HG02610 (cell line): ENCODE measurements around the gene IL22RA1.

ENCODE experiments used
- ATAC-seq: cut with Tn5 transposase; IDR thresholded peaks from one replicate; pipeline ENCODE4 v1.9.1; 2021; ENCODE audit warnings: mild to moderate bottlenecking, moderate library complexity; ENCODE audit not compliant: unreplicated experiment

The IL22RA1 gene

DNA sequence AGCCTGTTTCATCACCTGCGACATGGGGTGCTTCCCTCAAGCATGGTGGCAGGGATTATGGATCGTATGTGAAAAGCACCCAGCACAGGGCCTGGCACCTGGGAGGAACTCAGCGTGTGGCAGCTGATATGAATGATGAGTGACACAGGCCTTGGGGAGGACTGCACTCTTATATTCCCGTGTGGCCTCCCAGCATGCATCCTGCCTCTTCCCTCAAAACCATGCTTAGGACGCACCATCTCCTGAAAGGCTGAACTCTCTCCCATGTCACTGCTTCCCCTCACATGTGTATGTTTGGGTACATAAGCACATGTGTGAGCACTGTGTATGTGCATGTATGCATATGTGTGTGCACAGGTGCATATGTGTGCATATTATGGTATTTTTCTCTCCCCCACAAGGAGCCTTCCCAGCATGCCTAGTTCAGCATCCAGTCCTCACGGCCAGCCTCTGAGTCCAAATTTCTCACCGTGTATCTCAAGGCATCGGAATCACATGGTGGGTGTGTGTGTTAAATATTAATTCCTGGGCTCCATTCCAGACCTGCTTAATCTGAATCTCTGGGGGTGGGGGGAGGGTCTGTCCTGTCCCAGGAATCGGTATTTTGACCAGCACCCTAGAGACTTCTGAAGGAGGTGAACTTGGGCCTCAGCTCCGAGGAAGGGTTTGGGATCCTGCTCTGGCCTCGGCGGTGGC, 43.8 kb downstream of the IL22RA1 start:
- ATAC-seq = no peak

DNA sequence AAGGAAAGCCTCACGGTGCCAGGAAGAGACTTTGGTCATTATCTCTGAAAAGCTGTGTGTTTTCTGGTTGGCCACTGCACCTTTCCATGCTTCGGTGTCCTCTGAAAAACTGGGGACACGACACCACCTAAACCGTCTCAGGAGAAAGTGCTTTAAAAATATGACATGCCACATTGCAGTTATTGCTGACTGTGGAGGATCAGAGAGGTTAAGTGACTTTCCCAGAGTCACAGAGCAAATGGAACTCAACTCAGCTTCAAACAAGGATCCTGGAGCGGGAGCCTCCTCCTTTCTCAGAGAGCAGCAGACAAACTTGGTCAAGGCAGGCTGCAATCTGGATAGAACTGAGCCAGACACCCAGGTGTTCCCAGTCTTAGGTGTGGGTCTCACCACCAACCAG, 44.8 kb downstream of the IL22RA1 start:
- no peak for ATAC-seq

DNA sequence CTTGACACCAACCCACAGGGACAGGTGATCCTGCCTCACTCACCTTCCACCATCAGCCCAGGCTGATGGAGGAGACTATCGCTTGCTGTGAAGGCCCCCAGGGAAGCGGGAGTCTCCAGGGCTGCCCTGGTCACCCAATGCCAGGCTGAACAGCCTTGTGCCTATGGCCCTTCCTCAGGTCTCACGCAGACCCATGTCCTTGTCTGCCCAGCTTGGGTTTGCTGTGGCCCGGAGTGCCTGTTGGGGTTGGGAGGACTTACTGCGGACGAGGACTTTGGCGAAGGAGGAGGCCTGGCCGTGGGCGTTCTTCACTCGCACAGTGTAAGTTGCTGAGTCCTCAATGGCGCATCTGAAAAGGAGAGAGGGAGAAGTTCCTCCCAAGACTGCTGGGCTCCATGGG, 45.3 kb downstream of the IL22RA1 start:
- no peak for ATAC-seq

DNA sequence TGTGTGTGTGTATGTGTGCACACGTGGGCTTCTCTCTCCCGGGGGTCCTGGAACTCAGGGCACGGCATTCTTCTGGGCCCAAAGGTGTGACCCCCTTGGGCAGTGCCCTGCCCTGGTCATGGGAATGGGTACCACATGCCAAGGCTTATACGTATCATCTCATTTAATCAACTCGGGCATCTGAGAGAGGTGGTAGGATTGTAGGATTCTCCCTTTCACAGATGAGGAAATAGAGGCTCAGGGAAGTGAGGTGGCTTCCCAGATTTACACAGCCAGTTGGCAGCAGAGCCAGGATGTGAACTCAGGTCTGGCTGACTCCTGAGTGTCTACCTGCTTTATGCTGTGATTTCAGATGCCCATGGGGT, 46.2 kb downstream of the IL22RA1 start:
- no peak for ATAC-seq

DNA sequence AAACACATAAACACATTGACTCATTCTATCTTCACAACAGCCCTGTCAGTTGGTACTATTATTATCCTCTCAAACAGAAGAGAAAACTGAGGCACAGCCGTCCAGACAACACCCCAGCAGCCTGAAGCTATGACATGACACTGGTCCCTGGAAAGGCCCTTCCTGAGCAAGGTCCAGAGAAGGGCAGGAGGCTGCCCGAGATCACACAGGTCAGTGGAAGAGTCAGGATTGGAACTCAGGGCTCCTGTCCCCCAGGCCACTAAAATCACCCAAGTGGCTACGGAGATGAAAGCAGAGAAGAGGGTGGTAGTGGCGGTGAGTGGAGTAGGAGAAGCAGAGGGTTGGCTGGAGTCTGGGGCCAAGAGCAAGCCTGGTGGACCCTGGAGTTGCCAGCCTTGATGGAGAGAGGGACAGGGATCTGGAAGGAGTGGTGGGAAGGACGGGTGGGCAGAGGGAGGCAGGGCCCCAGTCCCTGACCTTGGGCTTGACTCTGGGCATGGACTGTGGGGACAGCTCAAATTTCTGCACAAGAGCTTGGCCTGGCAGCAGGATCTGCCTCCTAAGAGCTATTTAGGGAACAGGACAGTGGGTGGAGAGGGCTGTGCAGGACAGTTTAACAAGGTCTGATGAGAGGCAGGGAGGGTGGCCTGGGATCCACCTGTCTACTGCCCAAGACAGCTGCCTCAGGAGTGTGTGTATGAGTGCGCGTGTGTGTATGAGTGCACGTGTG, 46.8 kb downstream of the IL22RA1 start:
- no peak for ATAC-seq

DNA sequence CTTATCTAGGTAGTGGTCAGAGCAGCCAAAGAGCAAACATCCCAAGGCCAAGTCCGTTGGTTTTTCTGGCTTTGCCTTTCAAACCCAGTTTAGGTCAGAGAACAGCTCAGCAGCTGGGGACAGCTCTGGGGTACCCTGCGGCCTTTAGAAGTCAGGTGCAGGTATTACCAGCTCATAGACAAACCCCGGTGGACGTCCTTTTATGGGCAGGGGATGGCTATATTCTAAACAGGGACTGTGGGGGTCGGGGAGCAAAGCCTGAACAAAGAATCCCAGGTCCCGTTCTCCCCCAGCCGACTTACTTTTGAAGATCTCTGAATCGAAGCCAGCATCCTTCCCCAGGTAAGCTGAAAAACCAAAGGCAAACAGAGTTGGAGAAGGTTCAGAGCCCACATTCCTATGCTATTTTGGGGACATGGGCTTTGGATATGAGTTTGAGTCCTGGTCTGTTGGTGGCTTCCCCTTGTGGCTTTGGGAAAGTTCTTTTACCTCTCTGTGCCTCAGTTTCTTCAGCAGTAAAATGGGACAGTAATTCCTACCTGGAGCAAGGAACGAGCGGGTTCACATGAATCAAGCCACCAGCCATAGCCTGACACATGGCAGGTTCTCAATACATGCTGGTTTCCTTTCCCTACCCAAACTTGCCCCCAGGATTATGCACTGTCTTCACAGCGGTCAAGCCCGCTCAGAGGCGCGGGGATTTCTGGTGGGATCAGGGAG, 47.6 kb downstream of the IL22RA1 start:
- no peak for ATAC-seq

DNA sequence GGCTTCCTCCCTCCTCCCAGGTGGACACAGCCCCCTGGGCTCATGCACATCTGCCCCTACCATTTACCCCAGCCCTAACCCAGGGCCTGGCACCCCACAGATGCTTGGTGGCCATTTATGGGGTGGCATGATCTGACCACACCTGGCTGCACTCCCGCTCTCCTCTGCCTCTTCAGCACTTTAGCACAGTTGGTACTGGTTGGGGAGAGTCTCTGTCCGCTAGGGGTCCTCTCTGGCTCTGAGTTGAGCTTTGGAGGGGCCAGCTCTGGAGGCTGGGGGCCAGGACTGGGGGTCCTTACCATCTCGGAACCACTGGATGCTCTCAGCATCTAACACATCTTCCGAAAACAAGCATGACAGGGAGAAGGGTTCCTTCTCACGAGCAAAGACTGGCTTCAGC, 48.4 kb downstream of the IL22RA1 start:
- no peak for ATAC-seq

DNA sequence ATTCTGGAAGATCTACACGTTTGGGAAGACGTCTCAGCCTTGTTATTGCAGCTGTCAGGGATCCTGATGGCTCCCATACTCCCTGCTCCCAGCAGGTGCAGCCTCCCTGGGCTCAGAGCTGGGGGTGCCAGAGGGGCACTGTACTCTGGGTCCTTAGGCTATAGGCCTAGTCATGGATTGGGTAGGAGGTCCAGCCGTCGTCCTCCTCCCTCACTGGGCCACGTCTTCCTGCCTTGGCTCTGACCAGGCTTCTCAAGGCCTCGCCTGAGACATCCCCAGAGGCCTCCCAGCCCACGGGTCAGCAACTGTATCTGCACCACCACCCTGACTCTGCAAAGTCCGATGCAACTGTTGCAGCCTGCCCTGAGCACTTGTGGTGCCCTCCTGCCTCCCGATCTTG, 49.2 kb downstream of the IL22RA1 start:
- ATAC-seq = no peak

DNA sequence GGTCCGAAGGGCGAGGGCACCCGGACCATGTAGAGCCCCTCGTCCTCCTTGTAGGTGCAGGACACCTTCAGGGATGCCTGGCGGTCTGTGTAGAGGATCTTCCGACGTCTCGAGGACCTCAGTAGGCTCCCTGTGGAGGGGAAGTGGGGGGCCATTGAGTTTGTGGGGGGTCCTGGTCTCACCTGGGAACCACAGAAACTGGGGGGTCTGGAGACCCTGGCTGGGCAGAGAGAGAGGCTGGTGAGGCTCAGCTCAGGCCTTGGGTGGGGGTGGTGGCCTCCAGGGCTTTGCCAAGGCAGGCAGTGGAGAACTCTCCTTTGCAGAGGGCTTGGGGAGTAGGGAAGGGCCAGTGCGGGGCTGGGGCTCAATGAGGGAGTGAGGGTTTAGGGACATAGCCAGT, 50.0 kb downstream of the IL22RA1 start:
- no peak for ATAC-seq

DNA sequence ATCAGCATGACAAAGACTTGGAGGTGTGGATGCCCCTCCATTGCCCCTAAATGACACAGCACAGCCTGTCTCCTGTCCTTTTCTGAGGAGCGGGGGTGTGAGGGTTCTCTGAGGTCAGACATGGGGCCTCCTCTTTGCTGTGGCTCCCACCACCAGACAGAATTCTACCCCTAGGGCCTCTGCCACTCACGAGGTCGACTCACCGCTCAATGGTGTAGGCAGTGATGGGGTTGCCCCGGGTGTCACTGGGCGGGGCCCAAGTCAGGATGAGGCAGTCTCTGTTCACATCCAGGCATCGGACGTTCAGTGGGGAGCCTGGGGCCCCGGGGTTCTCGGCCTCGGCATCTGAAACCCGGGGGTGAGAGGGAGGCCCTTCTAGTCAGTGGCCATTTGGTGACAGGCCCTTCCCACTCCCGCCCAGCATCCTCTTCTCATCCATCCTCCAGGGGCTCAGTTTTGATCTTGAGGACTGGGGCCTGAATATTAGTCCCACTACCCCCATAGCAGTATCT, 50.9 kb downstream of the IL22RA1 start:
- no peak for ATAC-seq

DNA sequence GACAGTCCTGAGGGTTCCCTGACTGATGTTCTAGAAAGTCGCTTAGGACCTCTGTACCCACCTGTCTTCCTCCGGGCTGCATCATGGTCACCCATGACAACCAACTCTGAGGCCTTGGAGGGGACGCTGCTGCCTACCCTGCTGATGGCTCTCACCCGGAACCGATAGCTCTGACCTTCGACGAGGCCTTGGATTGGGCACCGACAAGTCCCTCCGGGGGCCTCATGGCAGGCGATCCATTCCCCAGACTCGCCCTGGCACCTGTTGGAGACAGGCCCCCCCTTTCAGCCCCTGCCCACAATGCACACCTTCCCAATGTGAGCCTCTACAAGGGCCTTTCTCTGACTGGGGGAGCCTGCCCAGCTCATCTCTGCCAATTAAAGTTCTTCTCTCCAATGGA, 52.2 kb downstream of the IL22RA1 start:
- ATAC-seq = no peak

DNA sequence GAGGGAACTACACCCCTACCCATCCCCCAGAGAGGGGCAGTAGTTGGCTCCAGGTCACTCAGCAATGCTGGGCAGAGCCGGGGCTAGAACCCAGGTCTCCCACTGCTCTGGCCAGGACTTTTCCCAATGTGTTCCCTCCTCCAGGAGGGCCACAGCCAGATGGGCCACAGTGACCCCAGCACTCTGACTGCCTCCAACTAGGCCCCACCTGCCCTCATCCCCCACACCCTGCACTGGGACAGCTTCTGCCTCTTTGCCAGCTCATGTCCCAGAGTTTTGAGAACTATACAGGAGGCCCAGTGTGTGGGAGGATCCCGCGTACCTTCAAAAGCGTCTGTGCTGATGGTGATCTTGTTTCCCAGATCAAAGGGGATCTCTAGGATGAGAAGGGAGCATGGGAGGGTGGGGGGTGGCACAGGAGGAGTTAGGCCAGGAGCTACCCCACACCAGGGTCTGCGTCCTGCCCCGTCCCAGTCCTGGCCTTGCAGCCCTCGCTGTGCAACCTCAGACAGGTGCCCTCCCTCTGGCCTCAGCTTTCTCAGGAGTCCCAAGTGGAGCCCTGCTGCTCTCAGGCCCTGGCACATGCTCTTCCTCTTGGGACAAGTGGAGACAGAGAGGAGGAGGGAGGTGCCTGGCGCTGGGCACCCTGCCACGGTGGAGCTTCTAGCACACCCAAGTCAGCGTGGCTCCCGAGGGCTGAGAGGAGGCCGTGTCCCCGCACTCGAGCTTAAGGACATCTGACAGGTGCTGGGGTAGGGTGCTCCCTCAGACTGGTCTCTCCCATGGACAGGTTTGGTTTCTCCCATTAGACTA, 53.0 kb downstream of the IL22RA1 start:
- ATAC-seq = no peak

DNA sequence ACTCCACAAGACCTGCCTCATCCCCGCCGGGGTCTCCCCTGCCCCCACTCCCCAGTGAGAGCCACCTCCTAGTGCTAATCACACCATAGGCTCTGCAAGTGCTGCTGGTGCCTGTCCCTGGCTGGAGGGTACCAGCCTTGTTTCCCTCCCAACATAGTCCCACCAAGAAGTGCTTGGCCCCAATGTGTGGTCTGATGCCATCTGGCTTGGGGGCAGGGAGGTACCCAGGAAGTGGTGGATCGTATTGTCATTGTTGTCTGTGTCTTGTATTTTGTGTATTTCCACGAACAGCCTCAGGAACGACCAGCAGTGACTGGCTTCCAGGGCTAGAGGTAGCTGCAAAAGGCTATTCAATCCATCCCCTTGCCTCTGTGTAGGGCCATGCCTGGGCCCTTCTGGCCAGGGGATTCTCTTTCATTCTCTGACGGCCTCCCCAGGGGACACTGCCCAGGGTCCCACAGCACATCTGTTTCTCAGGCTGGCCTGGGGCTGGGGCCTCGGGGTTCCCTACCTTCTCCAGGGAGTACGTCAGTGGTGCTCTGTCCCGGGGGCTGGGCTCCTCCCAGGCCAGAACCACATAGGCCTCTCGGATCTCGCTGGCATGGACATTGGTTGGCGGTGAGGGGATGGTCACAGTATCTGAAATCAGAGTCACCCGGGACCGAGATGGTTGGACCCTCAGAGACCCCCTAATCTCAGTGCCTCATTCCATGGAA, 53.8 kb downstream of the IL22RA1 start:
- ATAC-seq = no peak

DNA sequence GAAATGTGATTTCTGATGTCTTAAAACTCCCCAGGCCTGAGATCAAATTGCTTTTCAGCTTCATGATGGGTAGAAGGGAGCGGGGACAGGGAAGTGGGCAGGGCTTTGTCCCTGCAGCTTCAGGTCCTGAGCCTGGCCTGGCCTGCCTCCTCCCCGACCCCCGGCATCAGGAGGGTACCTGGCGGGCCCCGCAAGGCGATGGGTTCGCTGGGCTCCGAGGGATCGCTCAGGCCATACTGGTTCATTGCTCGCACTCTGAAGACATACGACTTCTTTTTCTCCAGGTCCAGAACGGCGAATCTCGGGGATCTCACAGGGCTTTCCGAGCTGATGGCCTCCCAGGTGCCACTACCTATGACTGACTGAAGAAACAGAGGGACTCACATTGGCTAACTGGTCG, 56.5 kb downstream of the IL22RA1 start:
- ATAC-seq = no peak

DNA sequence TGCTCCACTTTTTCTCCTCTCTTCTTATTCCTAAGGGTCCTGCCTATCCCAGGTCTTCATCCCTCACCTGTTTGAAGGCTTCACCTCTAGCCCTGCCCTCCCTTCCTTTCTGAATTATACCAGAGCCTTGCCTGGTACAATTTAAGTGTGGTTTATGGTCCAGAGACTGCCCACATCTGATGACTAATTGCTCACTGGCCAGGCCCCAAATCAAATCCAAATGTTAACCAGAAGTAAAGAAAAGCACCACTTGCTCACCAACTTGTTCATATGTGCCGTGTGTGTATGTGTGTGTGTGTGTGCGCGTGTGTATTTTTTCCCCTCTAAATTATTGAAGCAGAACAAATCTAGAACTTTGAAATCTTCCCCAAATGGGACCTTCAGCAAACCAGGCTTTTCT, 57.4 kb downstream of the IL22RA1 start:
- no peak for ATAC-seq

DNA sequence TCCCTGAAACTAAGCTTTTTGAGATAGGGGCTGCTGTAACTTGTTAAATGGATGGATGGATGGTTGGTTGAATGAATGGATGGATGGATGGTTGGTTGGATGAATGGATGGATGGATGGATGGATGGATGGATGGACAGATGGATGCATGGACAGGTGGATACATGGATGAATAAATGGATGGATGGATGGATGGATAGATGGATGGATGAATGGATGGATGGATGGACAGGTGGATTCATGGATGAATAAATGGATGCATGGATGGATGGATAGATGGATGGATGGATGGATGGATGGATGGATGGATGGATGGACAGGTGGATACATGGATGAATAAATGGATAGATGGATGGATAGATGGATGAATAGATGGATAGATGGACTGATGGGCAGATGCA, 57.9 kb downstream of the IL22RA1 start:
- no peak for ATAC-seq

DNA sequence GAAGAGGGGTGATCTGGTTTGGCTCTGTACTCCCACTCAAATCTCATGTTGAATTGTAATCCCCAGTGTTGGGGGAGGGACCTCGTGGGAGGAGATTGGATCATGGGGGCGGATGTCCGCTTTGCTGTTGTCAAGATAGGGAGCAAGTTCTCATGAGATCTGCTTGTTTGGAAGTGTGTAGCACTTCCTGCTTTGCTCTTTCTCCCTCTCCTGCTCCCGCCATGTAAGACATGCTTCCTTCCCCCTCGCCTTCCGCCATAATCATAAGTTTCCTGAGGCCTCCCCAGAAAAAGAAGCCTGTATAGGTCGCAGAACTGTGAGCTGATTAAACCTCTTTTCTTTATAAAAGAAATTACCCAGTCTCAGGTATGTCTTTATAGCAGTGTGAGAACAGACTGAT, 58.9 kb downstream of the IL22RA1 start:
- no peak for ATAC-seq

DNA sequence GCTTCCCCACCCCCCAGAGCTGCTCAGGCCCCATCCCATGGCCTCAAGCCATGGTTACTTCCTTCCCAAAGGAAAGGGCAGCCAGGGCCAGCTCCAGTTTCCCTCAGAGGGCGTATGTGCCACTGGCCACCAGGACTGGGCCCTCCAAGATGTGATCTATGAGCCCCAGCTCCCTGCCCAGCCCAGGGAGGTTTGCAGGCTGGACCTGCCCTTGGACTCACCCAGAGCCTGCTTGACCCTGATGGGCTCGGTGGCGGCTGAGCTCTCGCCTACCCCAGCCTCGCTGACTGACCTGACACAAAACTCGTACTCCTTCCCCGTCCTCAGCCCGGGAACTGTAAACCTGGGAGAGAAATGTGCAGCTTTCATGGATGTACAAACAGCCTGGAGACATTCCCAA, 60.6 kb downstream of the IL22RA1 start:
- ATAC-seq = no peak

DNA sequence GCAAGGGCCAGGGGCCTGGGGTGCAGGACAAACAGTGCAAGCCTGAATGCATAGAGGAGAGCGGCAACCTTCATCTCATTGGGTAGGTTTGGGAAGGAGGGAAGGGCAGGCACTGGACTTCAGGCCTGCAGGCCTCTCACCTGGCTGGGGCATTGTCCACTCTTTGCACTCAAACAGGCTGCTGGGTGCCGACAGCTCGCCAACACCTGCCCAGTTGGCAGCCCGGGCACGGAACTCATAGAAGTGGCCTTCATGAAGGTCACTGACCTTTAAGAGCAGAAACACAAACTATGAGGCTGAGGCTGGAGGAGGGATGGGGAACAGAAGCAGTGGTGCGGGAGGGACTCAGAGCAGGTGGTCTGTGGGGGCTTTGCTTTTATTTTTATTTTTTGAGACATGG, 61.8 kb downstream of the IL22RA1 start:
- no peak for ATAC-seq

DNA sequence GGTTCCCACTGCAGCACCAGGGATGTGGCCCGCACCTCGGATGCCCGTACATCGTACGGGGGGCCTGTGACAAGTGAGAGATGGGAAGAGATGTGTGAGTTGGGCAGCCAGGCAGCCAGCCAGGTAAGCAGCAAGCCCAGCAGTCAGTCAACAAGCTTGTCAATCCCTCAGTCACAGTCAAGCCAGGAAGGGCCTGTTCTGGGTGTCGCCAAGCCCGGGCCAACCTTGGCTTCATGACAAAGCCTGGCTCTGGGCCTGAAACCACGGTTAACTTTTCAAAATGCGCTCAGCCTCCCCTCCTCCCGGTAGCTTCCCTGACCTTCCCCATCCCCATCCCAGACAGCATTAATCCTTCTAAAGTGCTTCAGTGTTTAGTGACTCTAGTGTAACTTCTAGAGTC, 62.8 kb downstream of the IL22RA1 start:
- no peak for ATAC-seq
